ENCODE measurements around the gene GAS7. TPM values are rescaled to one million over a fixed set of nuclear protein-coding genes. Genes with fewer than 3 reads are reported as not detected.
A peak's percentile ranks its signal among the peaks of the same experiment; 100 is the strongest.

GAS7 gene
- total and polyA plus RNA-seq, 3 donors from 2014 or later: 70.2 to 184 (median 152) TPM

DNA sequence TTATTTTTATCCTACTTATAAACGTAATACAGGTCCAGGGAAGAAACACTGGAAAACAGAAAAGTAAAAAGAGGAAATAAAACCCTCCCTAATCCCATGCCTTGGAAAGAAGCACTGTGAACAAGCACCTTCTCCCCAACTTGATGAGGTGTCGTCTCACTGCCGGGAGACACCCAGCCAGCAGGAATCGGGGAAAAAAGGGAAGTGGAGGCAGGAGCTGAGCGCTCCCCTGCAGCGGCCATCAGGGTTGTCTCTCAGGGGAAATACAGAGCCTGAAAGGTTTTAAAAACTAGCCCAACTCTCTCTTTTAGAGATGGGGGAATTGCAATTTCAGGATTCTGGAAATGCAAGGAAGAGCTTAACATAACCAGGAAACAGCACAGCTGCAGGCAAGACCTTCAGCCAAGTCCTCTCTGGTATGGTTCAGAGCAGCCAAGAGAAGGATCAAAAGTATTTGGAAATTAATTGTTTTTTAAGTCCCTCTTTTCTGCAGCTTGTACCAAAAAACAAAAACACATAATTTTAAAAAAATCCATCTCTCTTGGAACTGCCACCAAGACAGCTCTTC lies 197.0 kb downstream of the GAS7 start:
- peaks cover 13% of the 10 kb centered on the region for H3K4me1 ChIP-seq
- intact Hi-C loops (cut with DNase I; ENCODE audit: low total_unique reads): no loop called here
- H3K9me3 ChIP-seq: no peaks in the 10 kb centered on the region
- no peaks in the 10 kb centered on the region for H3K36me3 ChIP-seq (ENCODE audit: low read depth, missing control alignments)
- DNase-seq: peak; percentile 38
- no peak overlapping the region for H3K27ac ChIP-seq
- TF ChIP-seq POLR2A (IDR thresholded peaks at IDR 0.05) (no peak), CTCF (IDR thresholded peaks at IDR 0.05) (no peak)
- 43 to 53% methylated on average over 6 of the region's 6 CpGs for WGBS, 2 donors
- no peaks in the 10 kb centered on the region for H3K27me3 ChIP-seq
- H3K4me3 ChIP-seq: no peak overlapping the region

- Histone ChIP-seq H3K27ac (no peak overlapping the region), H3K4me1 (peaks cover 13% of the 10 kb centered on the region), H3K4me3 (no peak overlapping the region), H3K9me3 (no peaks in the 10 kb centered on the region), H3K36me3 (ENCODE audit: low read depth, missing control alignments) (no peaks in the 10 kb centered on the region), H3K27me3 (no peaks in the 10 kb centered on the region)
- 83 to 86% methylated on average over 9 of the region's 9 CpGs for WGBS, 2 donors
- TF ChIP-seq POLR2A (IDR thresholded peaks at IDR 0.05): no peak
- TF ChIP-seq CTCF (IDR thresholded peaks at IDR 0.05): no peak
- intact Hi-C loops (cut with DNase I; ENCODE audit: low total_unique reads): no loop called here
- DNase-seq: no peak
These were observed 198.3 kb downstream of the GAS7 start for GRCh38 chr17:9999919-10000695.

- intact Hi-C loops (cut with DNase I; ENCODE audit: low total_unique reads): no loop called here
- no peaks in the 10 kb centered on the region for H3K27me3 ChIP-seq
- no peak for DNase-seq
- no peaks in the 10 kb centered on the region for H3K9me3 ChIP-seq
- H3K36me3 ChIP-seq (ENCODE audit: low read depth, missing control alignments): no peaks in the 10 kb centered on the region
- peaks cover 13% of the 10 kb centered on the region for H3K4me1 ChIP-seq
- no peak overlapping the region for H3K27ac ChIP-seq
- WGBS, 2 donors: 88 to 90% methylated on average over 3 of the region's 3 CpGs
- H3K4me3 ChIP-seq: no peak overlapping the region
- TF ChIP-seq CTCF (IDR thresholded peaks at IDR 0.05) (no peak), POLR2A (IDR thresholded peaks at IDR 0.05) (no peak)
These were observed 200.3 kb downstream of the GAS7 start for GRCh38 chr17:9998060-9998459.

DNA sequence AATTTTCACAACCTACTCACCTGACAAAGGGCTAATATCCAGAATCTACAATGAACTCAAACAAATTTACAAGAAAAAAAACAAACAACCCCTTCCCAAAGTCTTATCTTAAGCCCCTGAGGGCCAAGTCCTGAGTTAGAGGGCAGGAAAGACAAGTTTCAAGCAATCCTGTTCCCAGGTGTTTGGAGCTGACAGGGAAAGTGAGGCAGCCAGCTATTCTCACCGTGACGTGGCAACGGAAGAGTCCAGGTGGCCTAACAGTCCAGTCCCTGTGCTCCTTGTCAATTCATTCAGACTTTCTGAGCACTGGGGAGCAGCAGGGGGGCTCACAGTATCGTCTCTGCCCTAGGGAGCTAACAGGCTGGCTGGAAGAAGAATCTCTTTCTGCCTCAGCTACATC lies 203.6 kb downstream of the GAS7 start:
- TF ChIP-seq POLR2A (IDR thresholded peaks at IDR 0.05) (no peak), CTCF (IDR thresholded peaks at IDR 0.05) (no peak)

More for the DNA sequence above, 203.6 kb downstream of the GAS7 start:
- Histone ChIP-seq H3K4me1 (no peaks in the 10 kb centered on the region), H3K9me3 (no peaks in the 10 kb centered on the region), H3K4me3 (no peak overlapping the region), H3K27ac (no peak overlapping the region), H3K27me3 (no peaks in the 10 kb centered on the region), H3K36me3 (ENCODE audit: low read depth, missing control alignments) (no peaks in the 10 kb centered on the region)
- DNase-seq: no peak
- 71 to 82% methylated on average over 4 of the region's 4 CpGs for WGBS, 2 donors
- intact Hi-C loops (cut with DNase I; ENCODE audit: low total_unique reads): no loop called here
